SJSA1 (cell line): ENCODE results near the gene IGF2BP2. TPM values are rescaled to one million over a fixed set of nuclear protein-coding genes. Genes with fewer than 3 reads are reported as not detected.
"Not testable (repeated sequence)": the region's sequence is repeated elsewhere in the genome, so short reads cannot be mapped to it uniquely, and the experiment has no call there.

ENCODE experiments used
- DNase-seq, 2 experiments: peaks; one replicate each; pipeline ENCODE4 v3.0.0-alpha.2; 2015 to 2020; ENCODE audit warnings: low spot score in 2 of 2, low read depth in 1 of 2
- H3K27ac ChIP-seq: fragments of 250-450 bp; sonication (Bioruptor Pico); 2 replicates; pipeline ENCODE4 v1.5.1; 2020; ENCODE audit warnings: mild to moderate bottlenecking, moderate library complexity
- H3K27me3 ChIP-seq: fragments of 250-450 bp; sonication (Bioruptor Pico); replicated peaks from 2 replicates; pipeline ENCODE4 v1.5.1; 2020; ENCODE audit warnings: mild to moderate bottlenecking, moderate library complexity
- H3K36me3 ChIP-seq: fragments of 250-450 bp; sonication (Bioruptor Pico); 2 replicates; pipeline ENCODE4 v1.5.1; 2020; ENCODE audit warnings: mild to moderate bottlenecking
- H3K4me1 ChIP-seq: fragments of 250-450 bp; sonication (Bioruptor Pico); replicated peaks from 2 replicates; pipeline ENCODE4 v1.6.1; 2021; ENCODE audit warnings: mild to moderate bottlenecking
- H3K4me3 ChIP-seq: fragments of 250-450 bp; sonication (Bioruptor Pico); 2 replicates; pipeline ENCODE4 v1.5.1; 2020; ENCODE audit warnings: mild to moderate bottlenecking
- H3K9me3 ChIP-seq: fragments of 250-450 bp; sonication (Bioruptor Pico); replicated peaks from 2 replicates; pipeline ENCODE4 v1.5.1; 2020; ENCODE audit warnings: mild to moderate bottlenecking
- total RNA-seq: library from RNA; depleted of rRNA; stranded (reverse); fragments of >200 nt; shearing (Covaris generic); gene quantifications from 2 replicates; pipeline ENCODE4 v1.2.3, GENCODE V29; 2014

IGF2BP2 gene
- total RNA-seq, 1 experiment from 2014 or later, result 96.5 TPM

- Histone ChIP-seq H3K36me3 (peaks cover 75% of the 10 kb centered on the region), H3K4me1 (peaks cover 50% of the 10 kb centered on the region), H3K27ac (peak overlapping the region; percentile 77), H3K4me3 (no peak overlapping the region), H3K27me3 (no peaks in the 10 kb centered on the region), H3K9me3 (no peaks in the 10 kb centered on the region)
- peak in 1 of 2 experiments; percentile 14 for DNase-seq
Measured at GRCh38 chr3:185655426-185656320, 169.2 kb downstream of the IGF2BP2 start.

DNA sequence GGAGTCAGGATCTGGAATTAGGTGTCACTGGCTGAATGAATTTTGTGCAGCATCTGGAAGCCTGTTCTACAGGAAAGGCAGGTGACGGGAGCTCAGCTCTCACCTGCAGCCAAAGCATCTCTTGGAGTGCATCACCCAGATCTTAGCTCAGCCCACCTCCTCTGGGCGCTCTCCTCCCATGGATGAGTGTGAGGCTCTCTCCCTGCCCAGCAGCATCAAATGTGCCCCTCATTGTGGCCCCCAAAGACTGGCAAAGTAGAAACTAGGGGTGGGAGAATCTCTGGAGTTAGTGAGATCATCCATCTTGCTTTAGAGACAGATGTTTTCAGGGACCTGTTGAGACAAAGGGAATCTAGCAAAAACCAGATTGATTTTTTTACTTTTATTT is 170.1 kb downstream of the IGF2BP2 start:
- Histone ChIP-seq H3K9me3 (no peaks in the 10 kb centered on the region), H3K4me3 (no peak overlapping the region), H3K36me3 (peaks cover 74% of the 10 kb centered on the region), H3K27me3 (no peaks in the 10 kb centered on the region), H3K27ac (no peak overlapping the region), H3K4me1 (peaks cover 41% of the 10 kb centered on the region)
- peak in 1 of 2 experiments; percentile 18 for DNase-seq

DNA sequence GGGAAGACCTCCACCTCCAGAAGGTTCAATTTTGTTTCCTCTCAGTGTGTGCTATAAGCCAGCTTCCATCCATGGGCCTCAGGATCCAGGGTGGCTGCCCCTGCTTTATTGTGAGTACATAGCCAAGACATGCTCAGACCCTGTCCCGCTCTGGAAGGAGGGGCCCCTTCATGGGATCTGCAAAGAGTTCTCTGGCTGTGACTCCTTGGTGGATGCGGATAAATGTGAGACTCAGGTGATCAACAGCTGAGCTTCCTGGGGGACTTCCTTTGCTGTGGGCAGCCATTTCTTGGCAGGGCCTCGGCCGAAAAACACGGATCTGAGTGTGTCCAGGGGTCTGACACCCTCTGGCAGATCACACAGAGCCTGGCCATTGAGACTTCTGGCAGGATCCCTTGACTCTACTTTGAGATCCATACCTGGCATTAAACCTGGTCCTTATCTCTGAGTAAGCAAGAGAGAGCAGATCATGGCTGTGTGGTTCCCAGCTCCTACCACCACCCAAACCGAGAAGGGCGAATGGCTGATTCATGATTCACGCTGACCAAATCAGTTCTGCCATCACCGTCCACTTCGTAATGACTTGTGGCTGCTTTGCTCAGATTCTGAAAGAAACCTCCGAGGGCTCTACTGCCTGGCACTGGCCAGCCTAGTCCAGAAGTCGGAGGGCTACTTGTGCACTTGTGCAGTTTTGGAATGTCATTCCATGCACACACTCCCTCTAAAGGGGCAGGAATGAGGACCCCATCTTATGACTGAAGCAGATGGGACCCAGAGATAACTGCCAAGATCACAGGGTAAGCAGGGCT is 170.7 kb downstream of the IGF2BP2 start:
- Histone ChIP-seq H3K36me3 (peaks cover 80% of the 10 kb centered on the region), H3K4me1 (peaks cover 35% of the 10 kb centered on the region), H3K27me3 (no peaks in the 10 kb centered on the region), H3K4me3 (no peak overlapping the region), H3K27ac (no peak overlapping the region), H3K9me3 (no peaks in the 10 kb centered on the region)
- DNase-seq, result peak in 1 of 2 experiments; percentile 29

DNA sequence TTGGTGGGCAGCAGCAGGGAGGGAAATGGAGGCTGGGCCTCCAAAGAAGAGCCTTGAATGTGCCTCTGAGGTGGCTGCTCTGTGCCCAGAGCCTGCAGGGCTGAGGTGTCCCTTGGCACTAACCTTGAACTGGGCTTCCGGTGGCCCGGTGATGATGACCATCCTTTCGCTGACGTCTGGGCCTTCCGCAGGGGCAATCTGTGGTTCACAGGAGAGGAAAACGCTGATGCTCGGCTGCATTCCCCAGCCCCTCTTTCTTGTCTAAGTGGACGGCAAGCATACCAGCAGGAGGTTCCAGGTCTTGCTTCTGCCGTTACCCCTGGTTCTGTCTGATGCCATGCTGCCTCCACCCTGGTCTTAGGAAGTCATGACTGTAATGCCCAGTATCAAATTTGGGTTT is 172.9 kb downstream of the IGF2BP2 start:
- no peaks in the 10 kb centered on the region for H3K9me3 ChIP-seq
- peaks cover 13% of the 10 kb centered on the region for H3K4me1 ChIP-seq
- H3K4me3 ChIP-seq, result no peak overlapping the region
- H3K27ac ChIP-seq, result no peak overlapping the region
- no peak for DNase-seq
- H3K27me3 ChIP-seq, result no peaks in the 10 kb centered on the region
- H3K36me3 ChIP-seq, result peaks cover 85% of the 10 kb centered on the region

- Histone ChIP-seq H3K27ac (no peak overlapping the region; the same call in 1 of the 2 replicates), H3K4me3 (no peak overlapping the region), H3K9me3 (no peaks in the 10 kb centered on the region), H3K4me1 (no peaks in the 10 kb centered on the region), H3K27me3 (no peaks in the 10 kb centered on the region), H3K36me3 (peaks cover 84% of the 10 kb centered on the region)
- no peak for DNase-seq
Measured at GRCh38 chr3:185649414-185649813, 175.4 kb downstream of the IGF2BP2 start.

GRCh38 chr3:185648396-185648795 is 176.4 kb downstream of the IGF2BP2 start:
- Histone ChIP-seq H3K36me3 (peaks cover 73% of the 10 kb centered on the region), H3K27me3 (no peaks in the 10 kb centered on the region), H3K27ac (no peak overlapping the region), H3K4me1 (no peaks in the 10 kb centered on the region), H3K4me3 (no peak overlapping the region), H3K9me3 (no peaks in the 10 kb centered on the region)
- no peak for DNase-seq

GRCh38 chr3:185647880-185648210 is 177.0 kb downstream of the IGF2BP2 start:
- no peaks in the 10 kb centered on the region for H3K4me1 ChIP-seq
- H3K27ac ChIP-seq, result no peak overlapping the region
- H3K27me3 ChIP-seq, result no peaks in the 10 kb centered on the region
- H3K9me3 ChIP-seq, result no peaks in the 10 kb centered on the region
- no peak overlapping the region for H3K4me3 ChIP-seq
- DNase-seq, result no peak
- peaks cover 68% of the 10 kb centered on the region for H3K36me3 ChIP-seq

GRCh38 chr3:185647134-185647879 is 177.5 kb downstream of the IGF2BP2 start:
- H3K9me3 ChIP-seq, result no peaks in the 10 kb centered on the region
- no peak overlapping the region for H3K27ac ChIP-seq
- H3K4me1 ChIP-seq, result no peaks in the 10 kb centered on the region
- H3K4me3 ChIP-seq, result no peak overlapping the region
- peaks cover 62% of the 10 kb centered on the region for H3K36me3 ChIP-seq
- no peaks in the 10 kb centered on the region for H3K27me3 ChIP-seq
- DNase-seq, result no peak

DNA sequence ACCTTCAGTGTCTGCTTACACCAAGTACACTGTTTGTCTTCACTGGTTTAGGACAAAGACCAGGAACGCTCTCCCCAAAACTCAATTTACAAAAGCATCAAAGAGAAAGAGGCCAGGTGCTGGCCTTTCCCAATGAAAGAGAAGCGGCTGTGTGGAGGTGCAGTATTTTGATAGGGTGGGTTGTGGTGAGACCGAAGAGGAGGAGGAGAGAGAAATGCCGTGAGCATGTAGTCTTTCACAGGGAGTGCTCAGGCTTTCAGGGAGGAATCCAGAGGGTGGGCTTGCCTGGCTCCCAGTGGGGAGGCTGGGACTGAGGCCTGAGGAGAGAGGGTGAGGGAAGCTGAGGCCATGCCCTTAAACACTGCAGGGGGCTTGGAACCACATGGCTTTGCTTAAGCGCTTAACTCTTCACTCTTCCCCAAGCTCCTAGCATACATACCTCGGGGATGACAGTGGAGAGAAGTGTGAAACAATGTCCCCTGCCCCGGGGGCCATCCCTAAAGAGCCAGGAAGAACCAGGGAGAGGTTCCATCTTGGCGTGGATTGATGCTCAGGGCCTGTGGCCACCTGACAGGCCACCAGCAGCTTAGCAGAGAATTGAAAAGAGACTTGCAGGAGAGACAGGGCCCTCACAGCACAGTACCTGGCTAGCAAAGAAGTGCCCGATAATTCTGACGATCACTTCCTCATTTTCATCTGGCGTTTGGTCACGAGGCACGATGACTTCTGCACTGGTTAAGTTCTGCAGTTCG is 178.3 kb downstream of the IGF2BP2 start:
- H3K27me3 ChIP-seq, result no peaks in the 10 kb centered on the region
- no peak for DNase-seq
- no peak overlapping the region for H3K4me3 ChIP-seq
- no peaks in the 10 kb centered on the region for H3K9me3 ChIP-seq
- peaks cover 55% of the 10 kb centered on the region for H3K36me3 ChIP-seq
- H3K4me1 ChIP-seq, result no peaks in the 10 kb centered on the region
- no peak overlapping the region for H3K27ac ChIP-seq

- Histone ChIP-seq H3K27ac (no peak overlapping the region), H3K4me3 (no peak overlapping the region), H3K4me1 (no peaks in the 10 kb centered on the region), H3K36me3 (peaks cover 47% of the 10 kb centered on the region), H3K27me3 (no peaks in the 10 kb centered on the region), H3K9me3 (no peaks in the 10 kb centered on the region)
- no peak for DNase-seq
Measured at GRCh38 chr3:185645596-185646381, 179.1 kb downstream of the IGF2BP2 start.

GRCh38 chr3:185645191-185645590 is 179.7 kb downstream of the IGF2BP2 start:
- not testable (repeated sequence) for DNase-seq, H3K4me3 ChIP-seq, H3K9me3 ChIP-seq, H3K27ac ChIP-seq, H3K4me1 ChIP-seq, H3K27me3 ChIP-seq
- H3K36me3 ChIP-seq, result peaks cover 44% of the 10 kb centered on the region

GRCh38 chr3:185640308-185640707 is 184.5 kb downstream of the IGF2BP2 start:
- Histone ChIP-seq H3K4me3 (no peak overlapping the region), H3K27ac (no peak overlapping the region), H3K27me3 (no peaks in the 10 kb centered on the region), H3K4me1 (peaks cover 7% of the 10 kb centered on the region; the same call in 1 of the 2 replicates), H3K36me3 (peaks cover under 1% of the 10 kb centered on the region), H3K9me3 (no peaks in the 10 kb centered on the region)
- no peak for DNase-seq
